ENCODE results near the gene CXCL12.

The CXCL12 gene

GRCh38 chr10:44385026-44385695 is at the start of gene CXCL12:
Gene CXCL12 (minus strand): TSS chr10:44385097. CDS start chr10:44385005, 92 bp downstream.
- peak within 1 kb of the TSS; percentile 72 to 91 for H3K4me3 ChIP-seq (replicated peaks in 1 of 2; ENCODE audit: low read depth in 2 of 2, low read length in 2 of 2)
- DNase-seq (ENCODE audit: low read depth in 2 of 2): peak in 1 of 2 donors; percentile 65
- TF ChIP-seq CTCF (IDR thresholded peaks at IDR 0.05; ENCODE audit: low read depth, low read length): no peak

- no peak for TF ChIP-seq CTCF (IDR thresholded peaks at IDR 0.05; ENCODE audit: low read depth, low read length)
- H3K4me3 ChIP-seq (replicated peaks in 1 of 2; ENCODE audit: low read depth in 2 of 2, low read length in 2 of 2): no peak overlapping the region
- no peak for DNase-seq (ENCODE audit: low read depth in 2 of 2)
Observed at GRCh38 chr10:44427479-44427878, 42.6 kb upstream of the CXCL12 start.

GRCh38 chr10:44427037-44427436 is 42.1 kb upstream of the CXCL12 start:
- no peak for DNase-seq (ENCODE audit: low read depth in 2 of 2)
- no peak for TF ChIP-seq CTCF (IDR thresholded peaks at IDR 0.05; ENCODE audit: low read depth, low read length)
- no peak overlapping the region for H3K4me3 ChIP-seq (replicated peaks in 1 of 2; ENCODE audit: low read depth in 2 of 2, low read length in 2 of 2)

GRCh38 chr10:44426247-44427034 is 41.5 kb upstream of the CXCL12 start:
- no peak for TF ChIP-seq CTCF (IDR thresholded peaks at IDR 0.05; ENCODE audit: low read depth, low read length)
- H3K4me3 ChIP-seq (replicated peaks in 1 of 2; ENCODE audit: low read depth in 2 of 2, low read length in 2 of 2): no peak overlapping the region
- no peak for DNase-seq (ENCODE audit: low read depth in 2 of 2)

- H3K4me3 ChIP-seq (replicated peaks in 1 of 2; ENCODE audit: low read depth in 2 of 2, low read length in 2 of 2): no peak overlapping the region
- no peak for DNase-seq (ENCODE audit: low read depth in 2 of 2)
- no peak for TF ChIP-seq CTCF (IDR thresholded peaks at IDR 0.05; ENCODE audit: low read depth, low read length)
Observed at GRCh38 chr10:44425466-44425865, 40.6 kb upstream of the CXCL12 start.

- TF ChIP-seq CTCF (IDR thresholded peaks at IDR 0.05; ENCODE audit: low read depth, low read length): no peak
- peak in 1 of 2 donors; percentile 29 for DNase-seq (ENCODE audit: low read depth in 2 of 2)
- H3K4me3 ChIP-seq (replicated peaks in 1 of 2; ENCODE audit: low read depth in 2 of 2, low read length in 2 of 2): no peak overlapping the region
Observed at GRCh38 chr10:44424957-44425356, 40.1 kb upstream of the CXCL12 start.
